H1 (cell line): Measurements from ENCODE around the gene MAP4K4. TPM values are rescaled to one million over a fixed set of nuclear protein-coding genes. Genes with fewer than 3 reads are reported as not detected.
"Not testable (repeated sequence)": the region's sequence is repeated elsewhere in the genome, so short reads cannot be mapped to it uniquely, and the experiment has no call there.

Source experiments
- CTCF ChIA-PET: fragments of 300-600 bp; sonication (Branson Sonifier 250); formaldehyde crosslinking; loops from one replicate; lab custom pipeline; 2021; ENCODE audit not compliant: partially characterized antibody; lab: Charles Lee
- POLR2A ChIA-PET: fragments of 300-600 bp; sonication (Branson Sonifier 250); formaldehyde crosslinking; loops from one replicate; lab custom pipeline; 2021; ENCODE audit warnings: inconsistent platforms; ENCODE audit not compliant: partially characterized antibody; lab: Charles Lee
- DNase-seq, 2 experiments: peaks; one replicate each; pipeline versions ENCODE4 v3.0.0 to v3.0.0-alpha.2; 2010 to 2022; ENCODE audit warnings: low spot score in 2 of 2, low read depth in 1 of 2, mixed read lengths in 1 of 2
- FAIRE-seq: peaks from 2 replicates; lab custom pipeline; 2011; peaks lifted over from hg19 to GRCh38; lab: Jason Lieb, UNC
- H2AFZ ChIP-seq: 2 replicates; pipeline ENCODE4 v1.8.1; 2012; ENCODE audit warnings: low read length, inconsistent platforms
- H2AK5ac ChIP-seq: 2 replicates; pipeline ENCODE4 v1.6.1; 2013; ENCODE audit warnings: low read depth, low read length
- H2BK120ac ChIP-seq: replicated peaks from 2 replicates; pipeline ENCODE3; 2013; ENCODE audit warnings: low read depth, low read length, inconsistent platforms
- H2BK12ac ChIP-seq: 2 replicates; pipeline ENCODE4 v1.6.1; 2013; ENCODE audit warnings: low read depth, low read length
- H2BK15ac ChIP-seq: 2 replicates; pipeline ENCODE4 v1.6.1; 2013; ENCODE audit warnings: low read length
- H2BK20ac ChIP-seq: 2 replicates; pipeline ENCODE4 v1.6.1; 2013; ENCODE audit warnings: low read length
- H2BK5ac ChIP-seq: 2 replicates; pipeline ENCODE4 v1.6.1; 2013; ENCODE audit warnings: low read depth, low read length
- H3K14ac ChIP-seq: 2 replicates; pipeline ENCODE4 v1.6.1; 2013; ENCODE audit warnings: inconsistent platforms; ENCODE audit not compliant: insufficient read length
- H3K18ac ChIP-seq: 2 replicates; pipeline ENCODE4 v1.6.1; 2013; ENCODE audit warnings: low read length; ENCODE audit errors: extremely low read depth
- H3K23ac ChIP-seq: 2 replicates; pipeline ENCODE4 v1.6.1; 2013; ENCODE audit warnings: inconsistent platforms; ENCODE audit not compliant: insufficient read length
- H3K23me2 ChIP-seq: 2 replicates; pipeline ENCODE4 v1.6.1; 2013; ENCODE audit warnings: low read depth, low read length
- H3K27ac ChIP-seq: 2 replicates; pipeline ENCODE4 v1.6.1; 2011; ENCODE audit warnings: low read depth, low read length, inconsistent platforms
- H3K27me3 ChIP-seq, 4 experiments: replicated peaks in 1 of 4; 1 replicate in 1 of 4; 2 replicates in 3 of 4; pipeline versions ENCODE4 v1.6.1 to v1.8.1; 2011 to 2013; ENCODE audit warnings: low read length in 3 of 4, mild to moderate bottlenecking in 3 of 4, inconsistent platforms in 2 of 4, mixed read lengths in 2 of 4, moderate library complexity in 1 of 4; ENCODE audit not compliant: control insufficient read depth in 3 of 4, insufficient read depth in 3 of 4; ENCODE audit errors: extremely low read depth in 1 of 4
- H3K36me3 ChIP-seq, 4 experiments: 2 replicates each; pipeline versions ENCODE4 v1.6.1 to v1.8.1; 2011 to 2013; ENCODE audit warnings: mild to moderate bottlenecking in 4 of 4, low read length in 3 of 4, moderate library complexity in 2 of 4, control low read depth in 1 of 4, inconsistent platforms in 1 of 4; ENCODE audit not compliant: insufficient read depth in 4 of 4, control insufficient read depth in 2 of 4
- H3K4ac ChIP-seq: replicated peaks from 2 replicates; pipeline ENCODE3; 2013; ENCODE audit warnings: low read length, low read depth, mixed read lengths, inconsistent platforms; ENCODE audit not compliant: insufficient read length
- H3K4me1 ChIP-seq, 4 experiments: replicated peaks in 1 of 4; 1 replicate in 1 of 4; 2 replicates in 3 of 4; pipeline versions ENCODE4 v1.6.1 to v1.8.1; 2011 to 2013; ENCODE audit warnings: low read length in 3 of 4, inconsistent platforms in 2 of 4, mixed read lengths in 1 of 4; ENCODE audit not compliant: insufficient read depth in 4 of 4, control insufficient read depth in 3 of 4
- H3K4me2 ChIP-seq, 2 experiments: 2 replicates each; pipeline versions ENCODE4 v1.6.1 to v1.8.1; 2011 to 2013; ENCODE audit warnings: low read depth in 2 of 2, low read length in 2 of 2, control low read depth in 1 of 2, inconsistent platforms in 1 of 2, mild to moderate bottlenecking in 1 of 2; ENCODE audit not compliant: insufficient read depth in 1 of 2
- H3K4me3 ChIP-seq, 4 experiments: fragments of 200-600, 300-600 bp in 1 of 4; sonication (generic), shearing (Covaris generic), sonication (Bioruptor Twin) in 1 of 4; 2 replicates each; pipeline versions ENCODE4 v1.5.1 to v1.8.1; 2011 to 2016; ENCODE audit warnings: low read length in 4 of 4, low read depth in 3 of 4, control low read depth in 2 of 4, inconsistent platforms in 2 of 4, mild to moderate bottlenecking in 2 of 4, mixed read lengths in 1 of 4, moderate library complexity in 1 of 4; ENCODE audit not compliant: insufficient read depth in 2 of 4; ENCODE audit errors: extremely low read depth in 1 of 4
- H3K56ac ChIP-seq: replicated peaks from 2 replicates; pipeline ENCODE3; 2013; ENCODE audit warnings: low read depth, mild to moderate bottlenecking, mixed read lengths, low read length, inconsistent platforms; ENCODE audit not compliant: insufficient read length
- H3K79me1 ChIP-seq: 2 replicates; pipeline ENCODE4 v1.6.1; 2013; ENCODE audit warnings: low read depth, low read length, control low read depth
- H3K79me2 ChIP-seq, 2 experiments: 2 replicates each; pipeline versions ENCODE4 v1.6.1 to v1.8.1; 2012 to 2013; ENCODE audit warnings: low read length in 2 of 2, mild to moderate bottlenecking in 2 of 2, inconsistent platforms in 1 of 2; ENCODE audit not compliant: insufficient read depth in 2 of 2, control insufficient read depth in 1 of 2
- H3K9ac ChIP-seq, 4 experiments: replicated peaks in 1 of 4; 1 replicate in 1 of 4; 2 replicates in 3 of 4; pipeline versions ENCODE4 v1.6.1 to v1.8.1; 2011 to 2013; ENCODE audit warnings: low read depth in 3 of 4, low read length in 3 of 4, control low read depth in 2 of 4, mild to moderate bottlenecking in 2 of 4, moderate library complexity in 2 of 4, inconsistent platforms in 1 of 4; ENCODE audit errors: extremely low read depth in 1 of 4
- H3K9me3 ChIP-seq, 2 experiments: 2 replicates each; pipeline versions ENCODE4 v1.6.1 to v1.8.1; 2012 to 2013; ENCODE audit warnings: mild to moderate bottlenecking in 2 of 2, moderate library complexity in 2 of 2, control low read depth in 1 of 2, inconsistent platforms in 1 of 2, low read depth in 1 of 2, low read length in 1 of 2, mixed read lengths in 1 of 2; ENCODE audit not compliant: insufficient read depth in 2 of 2
- H4K20me1 ChIP-seq, 2 experiments: replicated peaks in 1 of 2; 2 replicates each; pipeline versions ENCODE3 to v1.8.1; 2011 to 2013; ENCODE audit warnings: inconsistent platforms in 2 of 2, low read length in 2 of 2, mild to moderate bottlenecking in 1 of 2; ENCODE audit not compliant: insufficient read depth in 2 of 2, control insufficient read depth in 1 of 2
- H4K5ac ChIP-seq: 2 replicates; pipeline ENCODE4 v1.6.1; 2013; ENCODE audit warnings: low read length, low read depth, mixed read lengths, inconsistent platforms; ENCODE audit not compliant: insufficient read length
- H4K8ac ChIP-seq: 2 replicates; pipeline ENCODE4 v1.8.0; 2013; ENCODE audit warnings: mild to moderate bottlenecking, moderate library complexity, low read length, inconsistent platforms; ENCODE audit not compliant: insufficient read depth; ENCODE audit errors: extremely low read depth
- H4K91ac ChIP-seq: replicated peaks from 2 replicates; pipeline ENCODE3; 2013; ENCODE audit warnings: low read length, mixed read lengths, inconsistent platforms; ENCODE audit not compliant: insufficient read length
- WGBS, 2 experiments: shearing (Covaris generic) in 1 of 2; methylation state at CpG; one replicate each; pipeline versions ENCODE4 v1.1.6 to v1.1.7; 2013 to 2015; ENCODE audit warnings: low lambda C conversion rate in 2 of 2, mixed read lengths in 2 of 2, inconsistent platforms in 1 of 2, low coverage in 1 of 2, missing lambda C conversion rate in 1 of 2; ENCODE audit not compliant: insufficient replicate concordance in 2 of 2, insufficient coverage in 1 of 2, insufficient read length in 1 of 2; ENCODE audit errors: extremely low coverage in 1 of 2, missing lambda C conversion rate in 1 of 2; 5-methylcytosine and 5-hydroxymethylcytosine counted together
- polyA plus RNA-seq, 7 experiments: library from polyadenylated mRNA; depleted of rRNA in 3 of 7; stranded (reverse) in 5 of 7; unstranded in 2 of 7; fragments of >200 nt in 5 of 7; fragments of 200-250 nt in 2 of 7; gene quantifications; 1 replicate in 5 of 7; 2 replicates in 1 of 7; 4 replicates in 1 of 7; pipeline versions ENCODE4 v1.2.1 to v1.2.3, GENCODE V29; 2011 to 2013; ENCODE audit warnings: missing spikeins in 2 of 7, mixed read lengths in 2 of 7
- total RNA-seq: library from RNA; stranded (reverse); fragmentation: NEBNext Ultra II Directional; extraction: Animal tissue kit (Norgen Biotek cat#: 25700); gene quantifications from 2 replicates; pipeline ENCODE4 v1.2.1, GENCODE V29; 2021

MAP4K4 gene
- total and polyA plus RNA-seq, 2 of the 8 experiments (the other 6 are each of a cell fraction or from before 2014, with no cell fraction given), result 53.2 to 138 TPM

DNA sequence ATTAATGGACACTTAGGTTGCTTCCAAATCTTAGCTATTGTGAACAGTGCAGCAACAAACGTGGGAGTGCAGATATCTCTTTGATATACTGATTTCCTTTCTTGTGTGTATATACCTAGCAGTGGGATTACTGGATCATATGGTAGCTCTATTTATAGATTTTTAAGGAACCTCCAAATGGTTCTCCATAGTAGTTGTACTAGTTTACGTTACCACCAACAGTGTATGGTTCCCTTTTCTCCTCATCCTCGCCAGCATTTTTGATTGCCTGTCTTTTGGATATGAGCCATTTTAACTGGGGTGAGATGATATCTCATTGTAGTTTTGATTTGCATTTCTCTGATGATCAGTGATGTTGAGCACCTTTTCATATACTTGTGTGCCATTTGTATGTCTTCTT lies 76.5 kb downstream of the MAP4K4 start:
- 83% methylated on average over 3 of the region's 3 CpGs; no CpG with 5 or more reads in 1 of the 2 experiments for WGBS, 2 experiments
- H2BK5ac ChIP-seq, H3K23ac ChIP-seq, POLR2A ChIA-PET, H2BK120ac ChIP-seq, H4K91ac ChIP-seq, H3K4me2 ChIP-seq, H3K9ac ChIP-seq, H3K27ac ChIP-seq, H4K8ac ChIP-seq, FAIRE-seq, H3K9me3 ChIP-seq, H2AFZ ChIP-seq, H3K36me3 ChIP-seq, H3K18ac ChIP-seq, H2AK5ac ChIP-seq, H3K4ac ChIP-seq, H4K5ac ChIP-seq, H2BK12ac ChIP-seq, H3K27me3 ChIP-seq, H3K4me3 ChIP-seq, H2BK20ac ChIP-seq, H2BK15ac ChIP-seq, H3K23me2 ChIP-seq, H3K56ac ChIP-seq, DNase-seq, H3K14ac ChIP-seq: not testable (repeated sequence)
- Histone ChIP-seq H3K4me1 (peaks cover 13 to 43% (median 27%) of the 10 kb centered on the region in 4 experiments), H3K79me1 (peaks cover 21% of the 10 kb centered on the region), H4K20me1 (peaks cover 31 to 34% of the 10 kb centered on the region in 2 experiments), H3K79me2 (peaks cover 32 to 99% of the 10 kb centered on the region in 2 experiments)
- CTCF ChIA-PET, result interaction anchor here (0.8 to 4.4 kb wide), 4 partner anchors 11 to 28 kb away, joined by 3 to 17 read pairs (median 4); no protein-coding TSS in a partner anchor
